K562 (cell line): Measurements from ENCODE around the gene TCAP. TPM values are rescaled to one million over a fixed set of nuclear protein-coding genes. Genes with fewer than 3 reads are reported as not detected.

Source experiments
- EP300 ChIP-seq: IDR thresholded peaks from 2 replicates; pipeline ENCODE4 v1.6.1; 2012; ENCODE audit warnings: low read length, improper control_type of control experiment
- FIP1L1 ChIP-seq: fragments of 200-400 bp; formaldehyde crosslinking; IDR thresholded peaks from 2 replicates; pipeline ENCODE4 v1.6.1; 2018; ENCODE audit warnings: mild to moderate bottlenecking, low read depth, low read length; ENCODE audit not compliant: poor library complexity, severe bottlenecking
- FOXA3 ChIP-seq, 2 experiments: fragments of 450-650 bp in 1 of 2; sonication (generic) in 1 of 2; formaldehyde crosslinking; IDR thresholded peaks in 1 of 2; conservative IDR thresholded peaks in 1 of 2; 2 replicates each; pipeline versions ENCODE4 v1.4.0 to v1.8.0; 2020 to 2022; ENCODE audit warnings: mild to moderate bottlenecking in 2 of 2, missing genetic modification reagents in 1 of 2
- GATA2 ChIP-seq: sonication (generic); formaldehyde crosslinking; IDR thresholded peaks from 2 replicates; pipeline ENCODE4 v1.4.0; 2020; ENCODE audit warnings: mild to moderate bottlenecking, missing genetic modification reagents
- HNRNPUL1 ChIP-seq: fragments of 200-400 bp; formaldehyde crosslinking; IDR thresholded peaks from 2 replicates; pipeline ENCODE4 v1.6.1; 2017; ENCODE audit warnings: low read length
- IFI16 ChIP-seq: fragments of 250-450 bp; sonication (Bioruptor Pico); IDR thresholded peaks from 2 replicates; pipeline ENCODE4 v2.1.2; 2022; ENCODE audit warnings: mild to moderate bottlenecking, inconsistent platforms
- KAT2B ChIP-seq: IDR thresholded peaks from one replicate; pipeline ENCODE4 v1.6.1; 2012; ENCODE audit warnings: low read depth, mild to moderate bottlenecking, control low read depth, inconsistent platforms, low read length, moderate library complexity
- KAT8 ChIP-seq: fragments of 450-650 bp; IDR thresholded peaks from 2 replicates; pipeline ENCODE4 v1.6.1; 2016; ENCODE audit warnings: low read depth, mild to moderate bottlenecking
- MEF2D ChIP-seq: conservative IDR thresholded peaks from 2 replicates; pipeline ENCODE4 v1.6.1; 2016; ENCODE audit warnings: low read depth, missing genetic modification characterization, missing compliant biosample characterization
- MYBL2 ChIP-seq, 2 experiments: fragments of 450-650 bp in 1 of 2; sonication (generic) in 1 of 2; formaldehyde crosslinking in 1 of 2; IDR thresholded peaks; 2 replicates each; pipeline versions ENCODE4 v1.6.1 to v1.8.1; 2017 to 2022; ENCODE audit warnings: borderline replicate concordance in 1 of 2, inconsistent platforms in 1 of 2, low read depth in 1 of 2, mild to moderate bottlenecking in 1 of 2, missing genetic modification reagents in 1 of 2, moderate library complexity in 1 of 2
- NFIX ChIP-seq: fragments of 250-450 bp; sonication (Bioruptor Pico); IDR thresholded peaks from 2 replicates; pipeline ENCODE4 v1.4.0; 2020; ENCODE audit warnings: low read depth, mild to moderate bottlenecking, moderate library complexity
- RBM39 ChIP-seq: fragments of 200-400 bp; formaldehyde crosslinking; optimal IDR thresholded peaks from 2 replicates; pipeline ENCODE3; 2018; ENCODE audit warnings: low read depth, low read length
- ZBTB40 ChIP-seq, 2 experiments: fragments of 450-650 bp in 1 of 2; sonication (generic) in 1 of 2; formaldehyde crosslinking in 1 of 2; IDR thresholded peaks; 2 replicates each; pipeline versions ENCODE4 v1.7.1 to v1.9.0; 2016 to 2022; ENCODE audit warnings: inconsistent platforms in 1 of 2, mild to moderate bottlenecking in 1 of 2, missing genetic modification reagents in 1 of 2
- ZBTB7A ChIP-seq: IDR thresholded peaks from 2 replicates; pipeline ENCODE4 v1.6.1; 2011; ENCODE audit warnings: low read depth, mild to moderate bottlenecking, low read length, moderate library complexity, borderline replicate concordance; ENCODE audit not compliant: control insufficient read depth
- ZEB2 ChIP-seq: fragments of 450-650 bp; IDR thresholded peaks from 2 replicates; pipeline ENCODE4 v1.6.1; 2016
- ZNF175 ChIP-seq: fragments of 200-800 bp; sonication (Bioruptor generic); IDR thresholded peaks from 2 replicates; pipeline ENCODE4 v1.6.1; 2016; ENCODE audit warnings: low read depth, mild to moderate bottlenecking, missing genetic modification characterization, missing compliant biosample characterization
- polyA plus RNA-seq, 8 experiments: library from polyadenylated mRNA; depleted of rRNA in 4 of 8; stranded (reverse) in 5 of 8; unstranded in 3 of 8; fragments of >200 nt; fragmentation: Nextera tagmentation in 2 of 8; fragmentation: Illumina TruSeq in 1 of 8; extraction: Ambion mirVana in 2 of 8; extraction: Trizol in 1 of 8; gene quantifications; 2 replicates each; pipeline versions ENCODE4 v1.2.1 to v1.2.3, GENCODE V29; 2011 to 2014; ENCODE audit warnings: inconsistent platforms in 1 of 8, missing spikeins in 1 of 8
- total RNA-seq, 7 experiments: library from RNA; depleted of rRNA in 6 of 7; stranded (reverse); fragments of >200 nt in 6 of 7; fragmentation: Illumina TruSeq in 2 of 7; extraction: Trizol in 2 of 7; gene quantifications; 2 replicates each; pipeline versions ENCODE4 v1.2.1 to v1.2.3, GENCODE V29; 2011 to 2021; ENCODE audit warnings: low replicate concordance in 1 of 7
- TF ChIP-seq, protein P1 (sequence below): sonication (generic); formaldehyde crosslinking; IDR thresholded peaks from 2 replicates; pipeline ENCODE4 v1.5.0; 2020; ENCODE audit warnings: missing genetic modification reagents

Gene TCAP
- total and polyA plus RNA-seq, 9 of the 15 experiments (the other 6 are each of a cell fraction or from before 2014, with no cell fraction given), result 0.33 to 1.4 (median 0.82) TPM; not detected in 2

DNA sequence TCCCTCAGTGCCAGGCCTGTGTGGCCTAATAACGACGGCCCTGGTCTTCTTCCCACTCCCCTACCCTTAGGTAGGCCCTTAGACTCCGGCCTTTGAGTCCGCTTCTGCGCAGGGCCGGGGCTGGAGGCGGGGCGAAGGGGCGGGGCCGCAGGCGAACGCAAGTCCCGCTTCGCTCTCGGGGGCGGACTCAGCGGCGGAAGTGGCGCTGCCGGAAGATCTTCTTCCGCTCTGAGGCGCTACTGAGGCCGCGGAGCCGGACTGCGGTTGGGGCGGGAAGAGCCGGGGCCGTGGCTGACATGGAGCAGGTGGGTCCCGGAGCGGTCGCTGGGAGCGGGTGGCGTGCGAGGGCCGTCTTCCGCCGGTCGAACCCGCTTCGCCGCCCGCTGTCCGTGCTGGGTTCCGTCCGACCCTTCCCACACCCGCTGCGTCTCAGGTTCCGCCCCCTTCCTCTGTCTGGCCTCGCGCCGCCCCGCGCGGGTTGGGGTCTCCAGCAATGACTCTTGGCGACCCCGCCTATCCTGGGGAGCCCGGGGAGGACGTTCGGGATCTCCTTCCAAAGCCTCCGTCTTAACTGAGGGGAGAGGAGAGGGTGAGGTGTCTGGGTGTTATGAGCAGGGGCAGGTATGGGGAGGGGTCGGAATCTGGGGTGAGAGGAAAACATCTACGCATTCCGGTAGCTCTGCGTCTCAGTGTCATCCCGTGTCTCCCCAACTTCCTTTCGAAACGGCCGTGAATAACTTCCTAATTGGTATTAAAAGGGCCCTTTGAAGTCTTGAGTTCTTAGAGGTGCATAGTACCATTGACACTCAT is 28.0 kb upstream of the TCAP start, which contains the start of gene STARD3 (continued):
- TF ChIP-seq ZBTB40 (IDR thresholded peaks at IDR 0.05) (peak; percentile 98), ZBTB40 (CRISPR knock-in tag; IDR thresholded peaks at IDR 0.05) (no peak), HNRNPUL1 (no peak), MEF2D (no peak), EP300 (0 out of 2 replicates have a peak, but pooled peaks have one; percentile 12), ZBTB7A (peak; percentile 96), IFI16 (CRISPR knock-in tag) (no peak), RBM39 (no peak), FIP1L1 (peak; percentile 62), NFIX (CRISPR knock-in tag) (no peak), ZNF175 (no peak), GATA2 (no peak), KAT8 (no peak), FOXA3 (CRISPR knock-in tag; conservative IDR thresholded peaks at IDR 0.05 in 1 of 2, IDR thresholded peaks at IDR 0.05 in 1 of 2) (no peak), MYBL2 (IDR thresholded peaks at IDR 0.05; ENCODE audit: low read depth) (no peak), MYBL2 (CRISPR knock-in tag; IDR thresholded peaks at IDR 0.05; ENCODE audit: borderline replicate concordance) (no peak), KAT2B (no peak), ZEB2 (peak; percentile 95)
- TF ChIP-seq, protein P1, sequence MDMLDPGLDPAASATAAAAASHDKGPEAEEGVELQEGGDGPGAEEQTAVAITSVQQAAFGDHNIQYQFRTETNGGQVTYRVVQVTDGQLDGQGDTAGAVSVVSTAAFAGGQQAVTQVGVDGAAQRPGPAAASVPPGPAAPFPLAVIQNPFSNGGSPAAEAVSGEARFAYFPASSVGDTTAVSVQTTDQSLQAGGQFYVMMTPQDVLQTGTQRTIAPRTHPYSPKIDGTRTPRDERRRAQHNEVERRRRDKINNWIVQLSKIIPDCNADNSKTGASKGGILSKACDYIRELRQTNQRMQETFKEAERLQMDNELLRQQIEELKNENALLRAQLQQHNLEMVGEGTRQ (CRISPR knock-in tag), result no peak
